ENCODE measurements around the gene BEAN1. TPM values are rescaled to one million over a fixed set of nuclear protein-coding genes. Genes with fewer than 3 reads are reported as not detected.

BEAN1 gene
- total and polyA plus RNA-seq, 10 donors: 0.21 to 0.68 (median 0.42) TPM; not detected in 3

DNA sequence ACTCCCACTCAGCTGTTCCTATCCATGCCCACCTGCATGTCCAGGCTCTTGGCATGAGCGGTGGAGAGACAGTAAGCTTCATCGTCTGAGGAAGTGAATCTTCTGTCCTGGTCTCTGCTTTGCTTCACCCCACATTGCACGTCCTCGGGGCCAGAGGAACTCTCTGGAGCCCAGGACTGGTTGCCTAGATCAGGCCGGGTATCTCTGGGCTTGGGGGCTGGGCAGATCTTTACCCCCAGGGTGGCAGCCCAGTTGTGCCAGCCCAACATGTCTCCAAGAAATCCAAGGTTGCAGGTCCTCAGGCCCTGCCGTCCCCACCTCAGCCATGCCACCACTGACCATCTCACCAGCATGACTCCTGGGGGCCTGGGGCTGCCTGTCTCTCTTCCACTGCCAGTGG, 58.3 kb downstream of the BEAN1 start:
- Histone ChIP-seq H3K9me3 (no peaks in the 10 kb centered on the region), H3K27me3 (replicated peaks in 1 of 7) (no peaks in the 10 kb centered on the region), H3K4me3 (no peak overlapping the region), H3K36me3 (no peaks in the 10 kb centered on the region), H3K27ac (no peak overlapping the region), H3K4me1 (peaks cover 6 to 52% (median 22%) of the 10 kb centered on the region in 6 donors)
- 68 to 90% (median 73%) methylated on average over 5 to 6 of the region's 6 CpGs for WGBS, 5 donors
- no peak for TF ChIP-seq POLR2AphosphoS5 (IDR thresholded peaks at IDR 0.05)
- no peak for TF ChIP-seq POLR2A (IDR thresholded peaks at IDR 0.05)
- TF ChIP-seq, protein P1, sequence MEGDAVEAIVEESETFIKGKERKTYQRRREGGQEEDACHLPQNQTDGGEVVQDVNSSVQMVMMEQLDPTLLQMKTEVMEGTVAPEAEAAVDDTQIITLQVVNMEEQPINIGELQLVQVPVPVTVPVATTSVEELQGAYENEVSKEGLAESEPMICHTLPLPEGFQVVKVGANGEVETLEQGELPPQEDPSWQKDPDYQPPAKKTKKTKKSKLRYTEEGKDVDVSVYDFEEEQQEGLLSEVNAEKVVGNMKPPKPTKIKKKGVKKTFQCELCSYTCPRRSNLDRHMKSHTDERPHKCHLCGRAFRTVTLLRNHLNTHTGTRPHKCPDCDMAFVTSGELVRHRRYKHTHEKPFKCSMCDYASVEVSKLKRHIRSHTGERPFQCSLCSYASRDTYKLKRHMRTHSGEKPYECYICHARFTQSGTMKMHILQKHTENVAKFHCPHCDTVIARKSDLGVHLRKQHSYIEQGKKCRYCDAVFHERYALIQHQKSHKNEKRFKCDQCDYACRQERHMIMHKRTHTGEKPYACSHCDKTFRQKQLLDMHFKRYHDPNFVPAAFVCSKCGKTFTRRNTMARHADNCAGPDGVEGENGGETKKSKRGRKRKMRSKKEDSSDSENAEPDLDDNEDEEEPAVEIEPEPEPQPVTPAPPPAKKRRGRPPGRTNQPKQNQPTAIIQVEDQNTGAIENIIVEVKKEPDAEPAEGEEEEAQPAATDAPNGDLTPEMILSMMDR (IDR thresholded peaks at IDR 0.05 in 8 of 11, conservative IDR thresholded peaks at IDR 0.05 in 3 of 11): no peak
- intact Hi-C loops (cut with DNase I; ENCODE audit: low total_unique reads): loop anchor here (5.0 kb wide), 1 partner anchor 77 kb away; no protein-coding TSS in a partner anchor
- no peak for DNase-seq

DNA sequence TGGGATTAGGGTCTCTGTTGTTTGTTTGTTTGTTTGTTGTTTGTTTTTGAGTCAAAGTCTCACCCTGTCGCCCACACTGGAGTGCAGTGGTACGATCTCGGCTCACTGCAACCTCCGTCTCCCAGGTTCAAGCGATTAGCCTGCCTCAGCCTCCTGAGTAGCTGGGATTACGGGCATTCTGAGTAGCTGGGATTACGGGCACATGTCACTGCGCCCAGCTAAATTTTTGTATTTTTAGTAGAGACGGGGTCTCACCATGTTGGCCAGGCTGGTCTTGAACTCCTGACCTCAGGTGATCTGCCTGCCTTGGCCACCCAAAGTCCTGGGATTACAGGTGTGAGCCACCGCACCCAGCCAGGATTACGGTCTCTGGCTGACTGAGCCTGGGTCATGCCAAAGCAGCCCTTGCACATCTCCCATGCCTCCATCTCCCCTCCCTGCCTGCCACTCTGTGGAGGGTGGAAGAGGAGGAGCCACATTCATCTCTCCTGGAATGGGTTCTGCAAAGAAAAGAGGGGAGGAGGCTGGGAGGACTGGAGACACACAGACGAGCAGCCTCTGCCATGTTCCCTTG, 59.2 kb downstream of the BEAN1 start:
- Histone ChIP-seq H3K4me3 (no peak overlapping the region), H3K4me1 (peaks cover 6 to 61% (median 30%) of the 10 kb centered on the region in 6 donors), H3K27me3 (replicated peaks in 1 of 7) (no peaks in the 10 kb centered on the region), H3K36me3 (no peaks in the 10 kb centered on the region), H3K27ac (peak overlapping the region in 4 of 8 donors; percentile 23 to 63 (median 42)), H3K9me3 (no peaks in the 10 kb centered on the region)
- no peak for DNase-seq
- 95 to 97% (median 95%) methylated on average over 12 of the region's 12 CpGs for WGBS, 5 donors
- intact Hi-C loops (cut with DNase I; ENCODE audit: low total_unique reads): loop anchor here (5.0 kb wide), 1 partner anchor 76 kb away; no protein-coding TSS in a partner anchor
- TF ChIP-seq POLR2A (IDR thresholded peaks at IDR 0.05) (no peak), POLR2AphosphoS5 (IDR thresholded peaks at IDR 0.05) (no peak)
- TF ChIP-seq, protein P1 (IDR thresholded peaks at IDR 0.05 in 8 of 11, conservative IDR thresholded peaks at IDR 0.05 in 3 of 11): no peak

DNA sequence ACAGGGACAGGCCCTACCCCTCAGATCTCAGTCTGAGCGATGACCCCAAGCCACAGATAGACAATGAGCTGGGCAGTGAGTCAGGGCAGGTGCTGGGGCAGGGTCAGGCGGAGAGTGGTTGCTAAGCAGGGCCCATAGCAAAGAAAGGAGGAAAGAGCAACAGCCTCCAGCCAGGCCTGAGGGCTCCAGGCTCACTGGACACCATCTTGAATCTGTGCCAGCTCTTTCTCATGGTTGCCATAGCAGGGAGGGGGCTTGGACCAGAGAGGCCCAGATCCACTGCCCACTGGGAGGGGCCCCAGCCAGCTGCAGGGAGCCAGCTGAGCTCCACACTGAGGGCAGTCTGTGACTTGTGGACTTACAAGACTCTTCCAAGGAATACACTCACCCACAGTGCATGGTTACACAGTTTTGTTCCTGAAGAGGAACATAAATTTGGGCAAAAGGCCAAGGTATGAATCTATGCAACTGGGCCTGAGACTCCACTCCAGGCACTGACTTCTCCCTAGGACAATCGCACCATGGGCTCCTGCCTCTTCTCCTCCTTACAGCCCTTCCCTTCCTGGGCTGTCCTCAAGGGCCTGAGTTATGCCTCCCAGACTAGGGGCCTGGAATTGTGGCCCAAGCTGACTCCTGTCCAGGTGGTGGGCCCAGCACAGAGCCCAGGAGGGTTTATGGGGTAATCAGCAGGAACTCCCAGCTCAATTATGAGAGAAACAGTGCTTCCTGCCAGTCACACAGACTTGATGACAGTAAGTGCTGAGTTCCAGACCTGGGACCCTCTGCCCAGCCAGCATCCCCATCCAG, 59.9 kb downstream of the BEAN1 start:
- H3K4me3 ChIP-seq: no peak overlapping the region
- intact Hi-C loops (cut with DNase I; ENCODE audit: low total_unique reads): loop anchor here (5.0 kb wide), 1 partner anchor 75 kb away; no protein-coding TSS in a partner anchor
- no peaks in the 10 kb centered on the region for H3K9me3 ChIP-seq
- no peaks in the 10 kb centered on the region for H3K27me3 ChIP-seq (replicated peaks in 1 of 7)
- no peak for TF ChIP-seq POLR2A (IDR thresholded peaks at IDR 0.05)
- peak in 1 of 3 donors; percentile 17 for TF ChIP-seq POLR2AphosphoS5 (IDR thresholded peaks at IDR 0.05)
- WGBS, 5 donors: 70 to 84% (median 77%) methylated on average over 3 of the region's 3 CpGs
- H3K4me1 ChIP-seq: peaks cover 6 to 63% (median 30%) of the 10 kb centered on the region in 6 donors
- no peak for DNase-seq
- H3K36me3 ChIP-seq: no peaks in the 10 kb centered on the region
- H3K27ac ChIP-seq: peak overlapping the region in 4 of 8 donors; percentile 23 to 63 (median 42)

DNA sequence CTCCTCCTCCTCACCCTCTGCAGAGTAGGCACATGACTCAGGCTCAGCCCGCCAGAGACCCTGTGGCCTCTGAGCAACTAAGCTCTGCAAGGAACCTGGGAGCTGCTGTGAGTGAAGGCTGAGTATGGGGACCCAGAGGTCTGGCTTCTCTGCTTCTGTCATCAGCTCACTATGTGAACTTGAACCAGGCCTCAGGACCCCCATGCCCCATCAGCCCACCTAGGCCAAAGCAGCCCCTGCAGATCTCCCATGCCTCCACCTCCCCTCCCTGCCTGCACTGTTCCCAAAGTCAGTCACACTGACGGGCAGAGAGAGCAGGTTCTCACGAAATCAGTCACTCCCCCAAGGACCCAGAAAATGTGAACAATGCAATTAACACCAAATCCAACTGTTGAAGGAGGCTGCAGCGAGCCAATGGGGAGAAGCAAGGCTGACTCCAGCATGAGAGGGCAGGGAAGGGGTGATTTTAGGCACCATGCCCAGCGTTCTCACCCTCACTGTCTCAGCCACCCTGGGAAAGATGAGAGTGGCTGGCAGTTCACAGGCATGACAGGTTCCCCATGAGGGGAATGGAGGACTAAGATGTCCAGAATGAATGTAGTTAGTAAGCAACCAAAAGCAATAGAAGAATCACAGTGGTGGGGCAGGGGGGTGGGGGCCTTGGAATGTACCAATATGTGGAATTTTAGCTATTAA, 60.6 kb downstream of the BEAN1 start:
- no peak for TF ChIP-seq POLR2A (IDR thresholded peaks at IDR 0.05)
- TF ChIP-seq, protein P1 (IDR thresholded peaks at IDR 0.05 in 8 of 11, conservative IDR thresholded peaks at IDR 0.05 in 3 of 11): no peak
- no peak for TF ChIP-seq POLR2AphosphoS5 (IDR thresholded peaks at IDR 0.05)
- Histone ChIP-seq H3K4me3 (no peak overlapping the region), H3K27ac (peak overlapping the region in 3 of 8 donors; percentile 32 to 63 (median 52)), H3K27me3 (replicated peaks in 1 of 7) (no peaks in the 10 kb centered on the region), H3K4me1 (peaks cover 6 to 63% (median 30%) of the 10 kb centered on the region in 6 donors), H3K9me3 (no peaks in the 10 kb centered on the region), H3K36me3 (no peaks in the 10 kb centered on the region)
- WGBS, 5 donors: 72 to 90% (median 85%) methylated on average over 4 to 5 of the region's 5 CpGs
- no peak for DNase-seq
- intact Hi-C loops (cut with DNase I; ENCODE audit: low total_unique reads): loop anchor here (5.0 kb wide), 1 partner anchor 75 kb away; no protein-coding TSS in a partner anchor

Data from spleen (tissue), 11 donors.